ENCODE results near the gene AICDA. TPM values are rescaled to one million over a fixed set of nuclear protein-coding genes. Genes with fewer than 3 reads are reported as not detected.

AICDA gene
- total RNA-seq, 1 experiment from 2014 or later, result 0.22 TPM

DNA sequence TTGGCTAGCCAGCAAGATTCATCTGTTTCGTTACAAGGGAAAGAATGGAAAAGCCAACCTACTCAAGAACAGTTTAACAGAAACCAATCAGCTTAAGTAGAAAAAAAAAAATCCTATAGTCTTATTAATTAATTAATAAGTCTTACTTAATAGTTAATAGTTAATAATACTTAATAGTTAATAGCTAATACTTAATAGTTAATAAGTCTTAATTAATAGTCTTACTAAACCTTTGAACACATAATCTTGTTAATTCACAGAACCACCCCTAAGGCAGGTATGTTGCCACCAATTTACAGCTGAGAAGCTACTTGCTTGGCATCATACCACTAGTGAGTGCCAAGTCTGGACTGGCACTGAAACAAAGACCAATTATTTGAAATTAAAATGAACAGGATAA is 30.1 kb upstream of the AICDA start:
- Histone ChIP-seq H4K20me1 (ENCODE audit: control insufficient read depth, insufficient read depth, insufficient read length) (no peaks in the 10 kb centered on the region), H3K27me3 (ENCODE audit: insufficient read depth, low read length) (no peaks in the 10 kb centered on the region), H3K56ac (ENCODE audit: insufficient read length, low read depth, low read length) (no peak overlapping the region), H2BK5ac (ENCODE audit: insufficient read length, low read length) (no peak overlapping the region), H3K27ac (ENCODE audit: insufficient read length, low read depth, low read length) (no peak overlapping the region), H2BK20ac (ENCODE audit: low read depth, low read length, poor library complexity, severe bottlenecking) (no peak overlapping the region), H3K9me3 (ENCODE audit: control insufficient read depth, low read depth, low read length) (no peaks in the 10 kb centered on the region), H2BK120ac (ENCODE audit: low read depth, low read length, poor library complexity, severe bottlenecking) (no peak overlapping the region), H2AFZ (ENCODE audit: low read length) (no peak overlapping the region), H3K4me1 (ENCODE audit: insufficient read depth, low read length) (peaks cover 8% of the 10 kb centered on the region), H3K9ac (ENCODE audit: extremely low read depth, insufficient read length, low read length) (no peak overlapping the region), H4K91ac (ENCODE audit: insufficient read length, low read depth, low read length) (no peak overlapping the region), H3T11ph (ENCODE audit: low read length) (no peak overlapping the region), H3K4me2 (ENCODE audit: insufficient read depth, insufficient read length, low read length) (no peak overlapping the region), H3K4ac (ENCODE audit: low read depth, low read length) (no peak overlapping the region), H3K79me1 (ENCODE audit: insufficient read depth, low read depth, low read length, poor library complexity, severe bottlenecking) (no peaks in the 10 kb centered on the region), H3K23me2 (ENCODE audit: insufficient read length, low read depth, low read length, poor library complexity, severe bottlenecking) (no peaks in the 10 kb centered on the region), H3K18ac (ENCODE audit: insufficient read length, low read depth, low read length) (no peak overlapping the region), H2AK5ac (ENCODE audit: insufficient read length, low read length) (no peak overlapping the region), H4K5ac (ENCODE audit: insufficient read length, low read depth, low read length) (no peak overlapping the region), H2BK15ac (ENCODE audit: low read depth, low read length) (no peak overlapping the region), H3K23ac (ENCODE audit: insufficient read length, low read depth, low read length) (no peak overlapping the region), H2BK12ac (ENCODE audit: insufficient read length, low read depth, low read length) (no peak overlapping the region), H4K8ac (replicated peaks; ENCODE audit: insufficient read length, low read depth, low read length) (no peak overlapping the region), H3K79me2 (ENCODE audit: insufficient read depth, low read length) (no peaks in the 10 kb centered on the region), H3K14ac (ENCODE audit: insufficient read depth, low read length) (no peak overlapping the region)
- H3K4me1 Mint-ChIP-seq, result peaks cover 26 to 30% of the 10 kb centered on the region in 2 experiments
- WGBS (ENCODE audit: extremely low coverage, insufficient read length, low lambda C conversion rate), result no CpG with 5 or more reads among the region's 1 CpG
- DNase-seq, result no peak
- H3K9me3 Mint-ChIP-seq, result peaks cover 0 to 3% of the 10 kb centered on the region in 2 experiments; a peak in 1 of 5 replicates
- H3K4me3 Mint-ChIP-seq, result no peak overlapping the region
- H3K27ac Mint-ChIP-seq, result no peak overlapping the region
- TF ChIP-seq, protein P1, sequence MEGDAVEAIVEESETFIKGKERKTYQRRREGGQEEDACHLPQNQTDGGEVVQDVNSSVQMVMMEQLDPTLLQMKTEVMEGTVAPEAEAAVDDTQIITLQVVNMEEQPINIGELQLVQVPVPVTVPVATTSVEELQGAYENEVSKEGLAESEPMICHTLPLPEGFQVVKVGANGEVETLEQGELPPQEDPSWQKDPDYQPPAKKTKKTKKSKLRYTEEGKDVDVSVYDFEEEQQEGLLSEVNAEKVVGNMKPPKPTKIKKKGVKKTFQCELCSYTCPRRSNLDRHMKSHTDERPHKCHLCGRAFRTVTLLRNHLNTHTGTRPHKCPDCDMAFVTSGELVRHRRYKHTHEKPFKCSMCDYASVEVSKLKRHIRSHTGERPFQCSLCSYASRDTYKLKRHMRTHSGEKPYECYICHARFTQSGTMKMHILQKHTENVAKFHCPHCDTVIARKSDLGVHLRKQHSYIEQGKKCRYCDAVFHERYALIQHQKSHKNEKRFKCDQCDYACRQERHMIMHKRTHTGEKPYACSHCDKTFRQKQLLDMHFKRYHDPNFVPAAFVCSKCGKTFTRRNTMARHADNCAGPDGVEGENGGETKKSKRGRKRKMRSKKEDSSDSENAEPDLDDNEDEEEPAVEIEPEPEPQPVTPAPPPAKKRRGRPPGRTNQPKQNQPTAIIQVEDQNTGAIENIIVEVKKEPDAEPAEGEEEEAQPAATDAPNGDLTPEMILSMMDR (conservative IDR thresholded peaks at IDR 0.05), result no peak
- peaks cover 0 to 2% (median 0%) of the 10 kb centered on the region in 3 experiments; a peak in 1 of 7 replicates for H3K36me3 Mint-ChIP-seq (ENCODE audit: insufficient read depth in 1 of 3, low read depth in 3 of 3)
- no peaks in the 10 kb centered on the region for H3K27me3 Mint-ChIP-seq (ENCODE audit: low read depth)

Data from H9 (cell line).